ENCODE data around the gene AGPAT2. TPM values are rescaled to one million over a fixed set of nuclear protein-coding genes. Genes with fewer than 3 reads are reported as not detected.
"Not testable (repeated sequence)": the region's sequence is repeated elsewhere in the genome, so short reads cannot be mapped to it uniquely, and the experiment has no call there.

AGPAT2 gene
- total RNA-seq, 2 donors from 2014 or later: 94.2 to 275 TPM

DNA sequence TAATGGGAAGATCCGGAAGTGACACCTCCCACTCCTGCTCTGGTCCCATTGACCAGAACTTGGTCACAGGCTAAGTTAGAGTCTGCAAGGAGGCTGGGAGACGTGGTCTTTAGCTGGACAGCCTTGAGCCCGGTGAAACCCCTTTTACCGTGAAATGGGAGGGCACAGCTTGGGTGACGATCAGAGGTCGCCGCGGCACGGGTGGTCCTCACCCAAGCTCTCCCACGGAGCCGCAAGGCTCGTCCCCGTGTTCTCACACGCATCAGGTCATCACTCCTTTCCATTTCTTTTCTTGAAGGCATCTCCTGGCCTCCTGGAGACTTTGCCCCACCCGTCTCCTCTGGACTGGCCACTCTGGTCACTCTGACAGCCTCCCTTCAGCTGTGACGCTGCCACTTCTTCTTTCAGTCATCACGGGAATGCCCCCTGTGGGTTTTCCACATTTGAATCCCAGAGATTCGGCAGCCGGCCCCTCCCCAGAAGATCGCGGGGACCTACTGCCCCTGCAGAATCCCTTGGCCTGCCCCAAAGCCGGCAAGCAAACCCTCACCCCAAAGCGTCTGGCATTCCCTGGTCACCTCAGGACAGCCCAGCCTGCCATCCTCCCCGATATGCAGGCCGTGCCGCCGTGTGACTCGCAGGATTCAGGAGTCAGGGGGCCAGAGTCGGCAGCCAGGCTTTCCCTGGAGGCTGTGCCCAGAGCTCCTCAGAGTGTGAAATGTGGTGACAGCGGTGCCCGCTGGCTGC is 43.5 kb downstream of the AGPAT2 start:
- Histone ChIP-seq H3K27ac (peak overlapping the region in 2 of 4 donors; percentile 64 to 72), H3K27me3 (no peaks in the 10 kb centered on the region), H3K9me3 (no peaks in the 10 kb centered on the region), H3K36me3 (replicated peaks in 1 of 2; ENCODE audit: insufficient read depth in 1 of 2, low read depth in 2 of 2) (no peaks in the 10 kb centered on the region), H3K4me3 (no peak overlapping the region), H3K4me1 (peaks cover 14% of the 10 kb centered on the region)
- WGBS, 2 donors: 45 to 57% methylated on average over 29 to 31 of the region's 31 CpGs
- ATAC-seq (peak; percentile 17), DNase-seq (peak in 1 of 4 donors; percentile 19)
- intact Hi-C loops (cut with DNase I): no loop called here
- TF ChIP-seq, protein P1, sequence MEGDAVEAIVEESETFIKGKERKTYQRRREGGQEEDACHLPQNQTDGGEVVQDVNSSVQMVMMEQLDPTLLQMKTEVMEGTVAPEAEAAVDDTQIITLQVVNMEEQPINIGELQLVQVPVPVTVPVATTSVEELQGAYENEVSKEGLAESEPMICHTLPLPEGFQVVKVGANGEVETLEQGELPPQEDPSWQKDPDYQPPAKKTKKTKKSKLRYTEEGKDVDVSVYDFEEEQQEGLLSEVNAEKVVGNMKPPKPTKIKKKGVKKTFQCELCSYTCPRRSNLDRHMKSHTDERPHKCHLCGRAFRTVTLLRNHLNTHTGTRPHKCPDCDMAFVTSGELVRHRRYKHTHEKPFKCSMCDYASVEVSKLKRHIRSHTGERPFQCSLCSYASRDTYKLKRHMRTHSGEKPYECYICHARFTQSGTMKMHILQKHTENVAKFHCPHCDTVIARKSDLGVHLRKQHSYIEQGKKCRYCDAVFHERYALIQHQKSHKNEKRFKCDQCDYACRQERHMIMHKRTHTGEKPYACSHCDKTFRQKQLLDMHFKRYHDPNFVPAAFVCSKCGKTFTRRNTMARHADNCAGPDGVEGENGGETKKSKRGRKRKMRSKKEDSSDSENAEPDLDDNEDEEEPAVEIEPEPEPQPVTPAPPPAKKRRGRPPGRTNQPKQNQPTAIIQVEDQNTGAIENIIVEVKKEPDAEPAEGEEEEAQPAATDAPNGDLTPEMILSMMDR (IDR thresholded peaks at IDR 0.05): no peak
- TF ChIP-seq POLR2A (IDR thresholded peaks at IDR 0.05): no peak

DNA sequence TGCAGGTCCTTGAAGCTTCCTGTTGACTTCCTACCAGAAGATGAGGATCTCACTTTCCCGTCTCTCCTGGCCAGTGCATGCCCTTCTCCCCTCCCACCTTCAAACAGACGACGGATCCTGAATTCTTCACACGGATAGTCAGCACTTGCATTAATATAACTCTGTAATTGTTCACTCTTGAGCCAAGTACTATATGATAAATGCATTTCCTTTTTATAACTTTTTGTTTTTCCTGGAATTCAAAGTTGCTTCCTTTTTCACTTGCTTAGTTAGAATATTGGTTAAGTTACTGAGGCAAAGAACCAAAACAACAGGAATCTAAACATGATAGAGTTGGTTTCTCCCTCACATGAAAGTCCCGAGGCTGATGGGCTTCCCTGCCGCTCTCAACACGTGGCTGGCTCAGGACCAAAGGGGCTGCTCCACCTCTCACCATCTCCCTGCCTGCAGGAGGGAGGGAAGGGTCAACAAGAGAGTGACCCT is 44.8 kb downstream of the AGPAT2 start:
- no peak overlapping the region for H3K27ac ChIP-seq

DNA sequence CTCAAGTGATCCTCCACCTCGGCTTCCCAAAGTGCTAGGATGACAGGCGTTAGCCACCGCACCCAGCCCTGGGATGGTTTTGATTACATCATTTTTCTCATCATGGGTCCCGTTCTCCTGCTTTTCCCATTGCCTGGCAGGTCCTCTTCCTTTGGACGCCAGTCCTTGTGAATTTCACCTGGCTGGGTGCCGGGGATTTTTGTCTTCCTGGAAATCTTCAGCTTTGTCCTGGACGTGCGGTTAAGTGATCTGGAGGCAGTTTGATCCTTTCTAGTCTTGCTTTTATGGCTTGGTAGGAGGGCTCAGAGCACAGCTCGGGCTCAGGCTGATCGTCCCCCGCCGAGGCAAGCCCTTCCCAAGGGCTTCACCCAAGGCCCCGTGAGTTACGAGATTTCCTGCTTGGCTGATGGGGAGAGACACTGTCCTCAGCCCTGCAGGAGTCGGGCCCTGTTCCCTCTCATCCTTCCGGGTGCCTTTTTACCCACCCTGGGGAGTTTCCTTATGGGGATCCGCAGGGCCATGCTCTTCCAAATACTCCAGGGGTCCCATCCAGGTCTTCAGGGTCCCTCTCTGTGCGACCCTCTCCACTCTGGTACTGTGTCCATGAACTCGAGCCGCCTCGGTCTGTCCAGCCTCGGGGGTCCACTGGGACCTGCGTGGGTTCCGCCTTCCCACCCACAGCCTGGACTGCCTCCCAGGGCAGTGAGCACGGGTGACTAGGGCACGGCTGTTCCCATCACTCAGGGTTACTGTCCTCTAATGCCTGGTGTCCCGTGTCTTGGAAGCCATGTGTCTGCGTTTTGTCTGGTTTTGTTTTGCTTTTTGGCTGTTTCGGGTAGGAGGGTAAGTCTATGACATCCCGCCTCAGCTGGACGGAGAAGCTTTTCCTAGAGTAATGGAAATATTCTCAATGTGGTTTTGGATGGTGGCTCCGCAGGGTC is 46.8 kb downstream of the AGPAT2 start:
- intact Hi-C loops (cut with DNase I): no loop called here
- DNase-seq: no peak
- no peaks in the 10 kb centered on the region for H3K27me3 ChIP-seq
- 76 to 79% methylated on average over 23 to 32 of the region's 32 CpGs for WGBS, 2 donors
- no peak overlapping the region for H3K4me3 ChIP-seq
- H3K27ac ChIP-seq: peak overlapping the region in 1 of 4 donors; percentile 39
- ATAC-seq: no peak
- H3K36me3 ChIP-seq (replicated peaks in 1 of 2; ENCODE audit: insufficient read depth in 1 of 2, low read depth in 2 of 2): no peaks in the 10 kb centered on the region
- TF ChIP-seq POLR2A (IDR thresholded peaks at IDR 0.05): no peak
- TF ChIP-seq, protein P1 (IDR thresholded peaks at IDR 0.05): no peak
- H3K4me1 ChIP-seq: peaks cover 21% of the 10 kb centered on the region
- no peaks in the 10 kb centered on the region for H3K9me3 ChIP-seq

More for the DNA sequence above, 44.8 kb downstream of the AGPAT2 start:
- Histone ChIP-seq H3K36me3 (replicated peaks in 1 of 2; ENCODE audit: insufficient read depth in 1 of 2, low read depth in 2 of 2) (no peaks in the 10 kb centered on the region), H3K9me3 (no peaks in the 10 kb centered on the region), H3K27me3 (no peaks in the 10 kb centered on the region), H3K4me3 (no peak overlapping the region), H3K4me1 (peaks cover 21% of the 10 kb centered on the region)
- no peak for ATAC-seq
- no peak for DNase-seq
- intact Hi-C loops (cut with DNase I): no loop called here
- no peak for TF ChIP-seq POLR2A (IDR thresholded peaks at IDR 0.05)
- TF ChIP-seq, protein P1 (IDR thresholded peaks at IDR 0.05): no peak
- WGBS, 2 donors: 57 to 72% methylated on average over 7 of the region's 7 CpGs

DNA sequence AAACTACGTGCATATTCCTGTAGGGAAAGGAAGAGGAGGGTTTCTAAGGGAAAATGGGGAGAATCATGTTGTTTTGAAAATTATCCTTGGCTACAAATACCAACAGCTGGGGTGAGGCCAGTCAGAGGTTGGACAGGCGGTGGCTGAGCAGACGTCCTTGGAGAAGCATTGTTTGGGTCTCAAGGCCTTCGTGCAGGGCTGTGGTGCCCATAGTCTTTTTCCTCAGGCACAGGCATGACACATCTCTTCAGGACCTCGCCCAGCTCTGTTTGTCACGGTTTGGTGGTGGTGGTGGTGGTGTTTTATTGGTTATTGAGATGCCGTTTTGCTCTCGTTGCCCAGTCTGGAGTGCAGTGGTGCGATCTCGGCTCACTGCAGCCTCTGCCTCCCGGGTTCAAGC is 52.4 kb downstream of the AGPAT2 start:
- intact Hi-C loops (cut with DNase I): no loop called here
- Histone ChIP-seq H3K4me1 (peaks cover 14% of the 10 kb centered on the region), H3K27me3 (no peaks in the 10 kb centered on the region), H3K4me3 (no peak overlapping the region), H3K27ac (no peak overlapping the region), H3K36me3 (replicated peaks in 1 of 2; ENCODE audit: insufficient read depth in 1 of 2, low read depth in 2 of 2) (no peaks in the 10 kb centered on the region), H3K9me3 (no peaks in the 10 kb centered on the region)
- DNase-seq (no peak), ATAC-seq (no peak)
- no peak for TF ChIP-seq POLR2A (IDR thresholded peaks at IDR 0.05)
- TF ChIP-seq, protein P1 (IDR thresholded peaks at IDR 0.05): no peak
- 74 to 84% methylated on average over 11 of the region's 11 CpGs for WGBS, 2 donors

DNA sequence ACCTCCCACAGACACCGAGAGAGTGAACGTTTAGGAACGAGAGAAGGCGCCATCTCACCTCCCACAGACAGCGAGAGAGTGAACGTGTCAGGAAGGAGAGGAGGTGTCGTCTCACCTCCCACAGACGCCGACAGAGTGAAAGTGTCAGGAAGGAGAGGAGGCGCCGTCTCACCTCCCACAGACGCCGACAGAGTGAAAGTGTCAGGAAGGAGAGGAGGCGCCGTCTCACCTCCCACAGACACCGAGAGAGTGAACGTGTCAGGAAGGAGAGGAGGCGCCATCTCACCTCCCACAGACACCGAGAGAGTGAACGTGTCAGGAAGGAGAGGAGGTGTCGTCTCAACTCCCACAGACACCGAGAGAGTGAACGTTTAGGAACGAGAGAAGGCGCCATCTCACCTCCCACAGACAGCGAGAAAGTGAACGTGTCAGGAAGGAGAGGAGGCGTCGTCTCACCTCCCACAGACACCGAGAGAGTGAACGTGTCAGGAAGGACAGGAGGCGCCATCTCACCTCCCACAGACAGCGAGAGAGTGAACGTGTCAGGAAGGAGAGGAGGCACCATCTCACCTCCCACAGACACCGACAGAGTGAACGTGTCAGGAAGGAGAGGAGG is 54.7 kb downstream of the AGPAT2 start:
- H3K27me3 ChIP-seq; H3K4me3 ChIP-seq; H3K36me3 ChIP-seq (replicated peaks in 1 of 2; ENCODE audit: insufficient read depth in 1 of 2, low read depth in 2 of 2); intact Hi-C loops (cut with DNase I); H3K9me3 ChIP-seq; ATAC-seq; H3K27ac ChIP-seq; DNase-seq: not testable (repeated sequence)
- peaks cover 31% of the 10 kb centered on the region for H3K4me1 ChIP-seq
- WGBS, 2 donors: 70 to 71% methylated on average over 36 of the region's 36 CpGs

DNA sequence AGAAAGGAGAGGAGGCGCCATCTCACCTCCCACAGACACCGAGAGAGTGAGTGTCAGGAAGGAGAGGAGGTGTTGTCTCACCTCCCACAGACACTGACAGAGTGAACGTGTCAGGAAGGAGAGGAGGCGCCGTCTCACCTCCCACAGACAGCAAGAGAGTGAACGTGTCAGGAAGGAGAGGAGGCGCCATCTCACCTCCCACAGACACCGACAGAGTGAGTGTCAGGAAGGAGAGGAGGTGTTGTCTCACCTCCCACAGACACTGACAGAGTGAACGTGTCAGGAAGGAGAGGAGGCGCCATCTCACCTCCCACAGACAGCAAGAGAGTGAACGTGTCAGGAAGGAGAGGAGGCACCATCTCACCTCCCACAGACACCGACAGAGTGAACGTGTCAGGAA is 55.2 kb downstream of the AGPAT2 start:
- ATAC-seq; H3K27me3 ChIP-seq; H3K27ac ChIP-seq; intact Hi-C loops (cut with DNase I); H3K4me3 ChIP-seq; H3K36me3 ChIP-seq (replicated peaks in 1 of 2; ENCODE audit: insufficient read depth in 1 of 2, low read depth in 2 of 2); DNase-seq; H3K9me3 ChIP-seq: not testable (repeated sequence)
- H3K4me1 ChIP-seq: peaks cover 35% of the 10 kb centered on the region
- WGBS, 2 donors: 51 to 59% methylated on average over 12 to 13 of the region's 13 CpGs

Data from body of pancreas (tissue), 4 donors.